DND-41 (cell line): Measurements from ENCODE around the gene PSMD8.

Experiments used
- CTCF ChIP-seq: IDR thresholded peaks from 2 replicates; pipeline ENCODE4 v1.5.1; 2012; ENCODE audit warnings: borderline replicate concordance, low read length, moderate library complexity, mild to moderate bottlenecking; ENCODE audit not compliant: poor library complexity, severe bottlenecking; ENCODE audit errors: extremely low read depth
- EZH2 ChIP-seq: IDR thresholded peaks from 3 replicates; pipeline ENCODE4 v1.6.1; 2012; ENCODE audit warnings: borderline replicate concordance, low read depth, mild to moderate bottlenecking, moderate library complexity, low read length, inconsistent platforms; ENCODE audit not compliant: severe bottlenecking

GRCh38 chr19:38369584-38369983, 4.8 kb upstream of the PSMD8 start:
- TF ChIP-seq CTCF = no peak
- no peak for TF ChIP-seq EZH2
